ENCODE results near the gene UST.

DNA sequence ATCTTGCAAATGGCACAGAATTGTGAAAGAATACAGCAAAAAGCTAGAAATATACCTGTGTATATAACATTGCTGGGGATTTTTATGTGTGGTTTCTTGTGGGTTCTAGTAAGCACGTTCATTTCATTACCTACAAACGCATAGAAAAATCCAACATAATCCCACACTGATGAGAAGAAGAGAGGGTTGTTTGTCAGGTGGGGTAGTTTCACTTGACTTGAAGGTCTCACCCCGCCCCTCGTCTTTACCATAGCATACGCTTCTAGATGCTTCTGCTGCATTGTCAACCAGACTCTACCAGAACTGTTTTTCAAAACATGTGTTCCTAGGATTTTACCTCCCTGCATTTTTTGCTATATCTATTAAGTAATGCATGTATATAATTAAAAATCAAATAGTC, 286.6 kb downstream of the UST start:
- TF ChIP-seq CTCF (IDR thresholded peaks at IDR 0.05) = no peak
- no peak for TF ChIP-seq CREB1 (CRISPR knock-in tag; IDR thresholded peaks at IDR 0.05)
- TF ChIP-seq E2F4 (CRISPR knock-in tag; IDR thresholded peaks at IDR 0.05; ENCODE audit: borderline replicate concordance, low read depth) = no peak
- TF ChIP-seq MAX (CRISPR knock-in tag; IDR thresholded peaks at IDR 0.05) = no peak
- no peak for TF ChIP-seq ZNF317 (CRISPR knock-in tag; IDR thresholded peaks at IDR 0.05; ENCODE audit: borderline replicate concordance, low read depth)
- TF ChIP-seq KAT7 (CRISPR knock-in tag; IDR thresholded peaks at IDR 0.05; ENCODE audit: borderline replicate concordance) = no peak

All from WTC11 (cell line).